GM12878 (cell line): ENCODE results near the gene LSM6.

Experiments used
- ATF3 ChIP-seq: IDR thresholded peaks from 2 replicates; pipeline ENCODE4 v1.6.1; 2011; ENCODE audit warnings: low read depth, mild to moderate bottlenecking, low read length, moderate library complexity, borderline replicate concordance; ENCODE audit errors: extremely low read depth
- CBX5 ChIP-seq: sonication (generic); IDR thresholded peaks from 2 replicates; pipeline ENCODE4 v1.6.1; 2016; ENCODE audit warnings: low read depth, moderate library complexity, mild to moderate bottlenecking, inconsistent platforms
- DPF2 ChIP-seq: fragments of 450-650 bp; IDR thresholded peaks from 2 replicates; pipeline ENCODE4 v1.6.1; 2017; ENCODE audit warnings: mild to moderate bottlenecking
- IRF3 ChIP-seq: fragments of 450-650 bp; IDR thresholded peaks from 2 replicates; pipeline ENCODE4 v1.6.1; 2014; ENCODE audit warnings: mild to moderate bottlenecking
- MAX ChIP-seq: IDR thresholded peaks from 2 replicates; pipeline ENCODE4 v1.6.1; 2012; ENCODE audit warnings: low read depth, low read length, improper control_type of control experiment
- POLR2AphosphoS5 ChIP-seq: IDR thresholded peaks from 2 replicates; pipeline ENCODE4 v1.6.1; 2011; ENCODE audit warnings: mild to moderate bottlenecking, low read length, inconsistent platforms
- REST ChIP-seq: IDR thresholded peaks from 2 replicates; pipeline ENCODE4 v1.6.1; 2012; ENCODE audit warnings: mild to moderate bottlenecking, low read depth, low read length
- TAF1 ChIP-seq: IDR thresholded peaks from 2 replicates; pipeline ENCODE4 v1.6.1; 2011; ENCODE audit warnings: mild to moderate bottlenecking, low read depth, low read length, borderline replicate concordance
- TCF7 ChIP-seq: IDR thresholded peaks from 2 replicates; pipeline ENCODE4 v1.6.1; 2014; ENCODE audit warnings: antibody characterized with exemption, borderline replicate concordance
- YY1 ChIP-seq: IDR thresholded peaks from 2 replicates; pipeline ENCODE4 v1.6.1; 2011; ENCODE audit warnings: low read depth, mild to moderate bottlenecking, low read length
- TF ChIP-seq, protein P1 (sequence below), 3 experiments: IDR thresholded peaks in 2 of 3; conservative IDR thresholded peaks in 1 of 3; 2 replicates each; pipeline ENCODE4 v1.5.1; 2011; ENCODE audit warnings: low read depth in 3 of 3, low read length in 3 of 3, mild to moderate bottlenecking in 3 of 3, control low read depth in 2 of 3, moderate library complexity in 2 of 3, inconsistent platforms in 1 of 3, mixed read lengths in 1 of 3; ENCODE audit not compliant: control insufficient read depth in 2 of 3, insufficient read depth in 1 of 3; ENCODE audit errors: extremely low read depth in 1 of 3

DNA sequence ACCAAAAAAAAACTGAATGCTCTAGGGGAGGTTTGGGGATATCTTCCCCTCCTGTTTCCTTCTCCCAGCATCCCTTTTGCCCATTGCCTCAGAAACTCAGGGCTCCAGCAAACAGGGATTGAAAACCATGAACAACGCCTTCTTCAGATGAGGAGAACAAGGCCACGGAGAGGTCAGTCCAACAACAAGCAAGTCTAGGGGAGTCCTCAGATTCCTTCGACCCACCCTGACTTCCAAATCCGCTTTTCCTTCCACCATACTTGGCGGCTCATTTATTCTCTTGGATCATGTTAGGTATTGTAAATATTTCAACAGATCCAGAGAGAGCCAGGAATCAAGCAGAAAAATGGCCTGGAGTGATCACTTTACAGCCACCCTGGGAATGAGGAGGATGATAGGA lies 60.7 kb downstream of the LSM6 start:
- TF ChIP-seq, protein P1, sequence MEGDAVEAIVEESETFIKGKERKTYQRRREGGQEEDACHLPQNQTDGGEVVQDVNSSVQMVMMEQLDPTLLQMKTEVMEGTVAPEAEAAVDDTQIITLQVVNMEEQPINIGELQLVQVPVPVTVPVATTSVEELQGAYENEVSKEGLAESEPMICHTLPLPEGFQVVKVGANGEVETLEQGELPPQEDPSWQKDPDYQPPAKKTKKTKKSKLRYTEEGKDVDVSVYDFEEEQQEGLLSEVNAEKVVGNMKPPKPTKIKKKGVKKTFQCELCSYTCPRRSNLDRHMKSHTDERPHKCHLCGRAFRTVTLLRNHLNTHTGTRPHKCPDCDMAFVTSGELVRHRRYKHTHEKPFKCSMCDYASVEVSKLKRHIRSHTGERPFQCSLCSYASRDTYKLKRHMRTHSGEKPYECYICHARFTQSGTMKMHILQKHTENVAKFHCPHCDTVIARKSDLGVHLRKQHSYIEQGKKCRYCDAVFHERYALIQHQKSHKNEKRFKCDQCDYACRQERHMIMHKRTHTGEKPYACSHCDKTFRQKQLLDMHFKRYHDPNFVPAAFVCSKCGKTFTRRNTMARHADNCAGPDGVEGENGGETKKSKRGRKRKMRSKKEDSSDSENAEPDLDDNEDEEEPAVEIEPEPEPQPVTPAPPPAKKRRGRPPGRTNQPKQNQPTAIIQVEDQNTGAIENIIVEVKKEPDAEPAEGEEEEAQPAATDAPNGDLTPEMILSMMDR (IDR thresholded peaks at IDR 0.05 in 2 of 3, conservative IDR thresholded peaks at IDR 0.05 in 1 of 3; ENCODE audit: control insufficient read depth in 2 of 3, extremely low read depth in 1 of 3, insufficient read depth in 1 of 3, low read depth in 3 of 3, low read length in 3 of 3) = no peak
- TF ChIP-seq POLR2AphosphoS5 (no peak), YY1 (no peak), IRF3 (no peak), TAF1 (no peak), DPF2 (no peak), REST (no peak), TCF7 (no peak), CBX5 (no peak), ATF3 (no peak), MAX (no peak)
